Ectodermal cell (in vitro differentiated cells): Measurements from ENCODE around the gene QSOX1.

Experiments
- H3K27ac ChIP-seq: 2 replicates; pipeline ENCODE4 v1.7.0; 2013; ENCODE audit warnings: mild to moderate bottlenecking, low read depth, low read length; ENCODE audit not compliant: insufficient read depth, poor library complexity, severe bottlenecking
- H3K27me3 ChIP-seq: 2 replicates; pipeline ENCODE4 v1.7.0; 2013; ENCODE audit warnings: mild to moderate bottlenecking, low read length; ENCODE audit not compliant: insufficient read depth, control insufficient read depth, poor library complexity, severe bottlenecking
- H3K36me3 ChIP-seq: one replicate; pipeline ENCODE4 v1.7.0; 2013; ENCODE audit warnings: low read length; ENCODE audit not compliant: control insufficient read depth, insufficient read depth
- H3K4me1 ChIP-seq: one replicate; pipeline ENCODE4 v1.7.0; 2013; ENCODE audit warnings: low read length; ENCODE audit not compliant: control insufficient read depth, insufficient read depth
- H3K4me3 ChIP-seq: 2 replicates; pipeline ENCODE4 v1.7.0; 2013; ENCODE audit warnings: low read depth, low read length, control low read depth; ENCODE audit not compliant: insufficient read depth
- H3K9me3 ChIP-seq: 2 replicates; pipeline ENCODE4 v1.7.0; 2013; ENCODE audit warnings: mild to moderate bottlenecking, low read length, moderate library complexity; ENCODE audit not compliant: control insufficient read depth
- WGBS, 2 experiments: methylation state at CpG; one replicate each; pipeline ENCODE4 v1.1.7; 2013; ENCODE audit warnings: missing lambda C conversion rate in 2 of 2; 5-methylcytosine and 5-hydroxymethylcytosine counted together

Gene QSOX1

GRCh38 chr1:180249725-180250498 is 95.2 kb downstream of the QSOX1 start:
- Histone ChIP-seq H3K27me3 (no peaks in the 10 kb centered on the region), H3K27ac (no peak overlapping the region), H3K36me3 (no peaks in the 10 kb centered on the region), H3K4me3 (no peak overlapping the region), H3K9me3 (no peaks in the 10 kb centered on the region), H3K4me1 (peaks cover 5% of the 10 kb centered on the region)
- WGBS, 2 experiments, result 91% methylated on average over 13 of the region's 13 CpGs

GRCh38 chr1:180250499-180250770 is 95.8 kb downstream of the QSOX1 start:
- WGBS, 2 experiments, result 94 to 97% methylated on average over 7 of the region's 7 CpGs
- Histone ChIP-seq H3K27ac (no peak overlapping the region), H3K9me3 (no peaks in the 10 kb centered on the region), H3K36me3 (no peaks in the 10 kb centered on the region), H3K4me1 (peaks cover 5% of the 10 kb centered on the region), H3K27me3 (no peaks in the 10 kb centered on the region), H3K4me3 (no peak overlapping the region)

- H3K4me1 ChIP-seq, result peaks cover 5% of the 10 kb centered on the region
- H3K9me3 ChIP-seq, result no peaks in the 10 kb centered on the region
- H3K27me3 ChIP-seq, result no peaks in the 10 kb centered on the region
- no peaks in the 10 kb centered on the region for H3K36me3 ChIP-seq
- H3K27ac ChIP-seq, result no peak overlapping the region
- no peak overlapping the region for H3K4me3 ChIP-seq
- WGBS, 2 experiments, result 84 to 86% methylated on average over 16 of the region's 16 CpGs
These were observed 96.3 kb downstream of the QSOX1 start for GRCh38 chr1:180250883-180251509.

GRCh38 chr1:180251526-180252305 is 97.0 kb downstream of the QSOX1 start:
- no peak overlapping the region for H3K4me3 ChIP-seq
- H3K27me3 ChIP-seq, result no peaks in the 10 kb centered on the region
- H3K36me3 ChIP-seq, result no peaks in the 10 kb centered on the region
- H3K9me3 ChIP-seq, result no peaks in the 10 kb centered on the region
- H3K4me1 ChIP-seq, result peaks cover 5% of the 10 kb centered on the region
- no peak overlapping the region for H3K27ac ChIP-seq
- 92 to 93% methylated on average over 9 of the region's 9 CpGs for WGBS, 2 experiments

GRCh38 chr1:180252638-180253536 is 98.2 kb downstream of the QSOX1 start:
- Histone ChIP-seq H3K4me3 (no peak overlapping the region), H3K9me3 (no peaks in the 10 kb centered on the region), H3K36me3 (no peaks in the 10 kb centered on the region), H3K27me3 (no peaks in the 10 kb centered on the region), H3K4me1 (peaks cover 5% of the 10 kb centered on the region), H3K27ac (no peak overlapping the region)
- WGBS, 2 experiments, result 63 to 64% methylated on average over 12 of the region's 12 CpGs
